K562 (cell line): ENCODE results near the gene CCDC85C. TPM values are rescaled to one million over a fixed set of nuclear protein-coding genes. Genes with fewer than 3 reads are reported as not detected.
A peak's percentile ranks its signal among the peaks of the same experiment; 100 is the strongest.

Experiments used
- CC2D1A ChIP-seq: fragments of 450-650 bp; IDR thresholded peaks from 2 replicates; pipeline ENCODE4 v1.6.1; 2017; ENCODE audit warnings: mild to moderate bottlenecking
- EHMT2 ChIP-seq: fragments of 450-650 bp; IDR thresholded peaks from 2 replicates; pipeline ENCODE4 v1.6.1; 2018; ENCODE audit warnings: antibody characterized with exemption
- FOXA1 ChIP-seq: fragments of 450-650 bp; IDR thresholded peaks from 2 replicates; pipeline ENCODE4 v1.6.1; 2016; ENCODE audit warnings: mild to moderate bottlenecking, borderline replicate concordance
- HES1 ChIP-seq: fragments of 450-650 bp; IDR thresholded peaks from 2 replicates; pipeline ENCODE4 v1.6.1; 2016; ENCODE audit warnings: low read depth, mild to moderate bottlenecking, moderate library complexity
- KLF13 ChIP-seq: fragments of 450-650 bp; IDR thresholded peaks from 2 replicates; pipeline ENCODE4 v1.6.1; 2016; ENCODE audit warnings: missing genetic modification characterization, low read depth, mild to moderate bottlenecking, missing compliant biosample characterization, moderate library complexity, borderline replicate concordance
- NFE2 ChIP-seq: IDR thresholded peaks from 2 replicates; pipeline ENCODE4 v1.6.1; 2014; ENCODE audit warnings: antibody characterized with exemption, low read depth
- NR2F6 ChIP-seq: fragments of 450-650 bp; formaldehyde crosslinking; IDR thresholded peaks from 2 replicates; pipeline ENCODE4 v1.4.0; 2020; ENCODE audit warnings: mild to moderate bottlenecking
- PHF21A ChIP-seq: fragments of 450-650 bp; IDR thresholded peaks from 2 replicates; pipeline ENCODE4 v1.6.1; 2017; ENCODE audit warnings: low read depth, borderline replicate concordance
- POLR2AphosphoS2 ChIP-seq: IDR thresholded peaks from 2 replicates; pipeline ENCODE4 v1.6.1; 2012; ENCODE audit warnings: low read length, improper control_type of control experiment
- POLR2G ChIP-seq: fragments of 200-400 bp; formaldehyde crosslinking; IDR thresholded peaks from 2 replicates; pipeline ENCODE4 v1.6.1; 2017; ENCODE audit warnings: low read depth, mild to moderate bottlenecking, antibody characterized with exemption, low read length, moderate library complexity
- RBBP5 ChIP-seq: fragments of 200-600 bp; sonication (generic); IDR thresholded peaks from 2 replicates; pipeline ENCODE4 v1.6.1; 2012; ENCODE audit warnings: borderline replicate concordance, mild to moderate bottlenecking, low read length, control low read depth, inconsistent platforms; ENCODE audit not compliant: insufficient read depth, poor library complexity, severe bottlenecking
- RBM25 ChIP-seq: fragments of 200-400 bp; formaldehyde crosslinking; IDR thresholded peaks from 2 replicates; pipeline ENCODE4 v1.6.1; 2018; ENCODE audit warnings: low read length, low read depth, moderate library complexity; ENCODE audit not compliant: severe bottlenecking
- RFX5 ChIP-seq: IDR thresholded peaks from 2 replicates; pipeline ENCODE4 v1.6.1; 2011; ENCODE audit warnings: low read depth, mild to moderate bottlenecking, improper control_type of control experiment, low read length
- STAT5B ChIP-seq: fragments of 250-450 bp; sonication (Bioruptor Pico); IDR thresholded peaks from 2 replicates; pipeline ENCODE4 v1.8.0; 2021; ENCODE audit warnings: mild to moderate bottlenecking, inconsistent platforms
- TCF3 ChIP-seq: sonication (generic); formaldehyde crosslinking; IDR thresholded peaks from 2 replicates; pipeline ENCODE4 v1.4.0; 2020; ENCODE audit warnings: mild to moderate bottlenecking, missing genetic modification reagents
- TFAP4 ChIP-seq: sonication (generic); formaldehyde crosslinking; IDR thresholded peaks from 2 replicates; pipeline ENCODE4 v1.8.0; 2022; ENCODE audit warnings: missing genetic modification reagents, mild to moderate bottlenecking, moderate library complexity, borderline replicate concordance
- ZBTB5 ChIP-seq: fragments of 450-650 bp; IDR thresholded peaks from 2 replicates; pipeline ENCODE4 v1.6.1; 2017; ENCODE audit warnings: antibody characterized with exemption
- ZEB2 ChIP-seq: fragments of 450-650 bp; IDR thresholded peaks from 2 replicates; pipeline ENCODE4 v1.6.1; 2016
- ZNF174 ChIP-seq: fragments of 250-450 bp; sonication (Bioruptor Pico); IDR thresholded peaks from 2 replicates; pipeline ENCODE4 v1.4.0; 2020; ENCODE audit warnings: mild to moderate bottlenecking
- ZNF253 ChIP-seq: fragments of 250-450 bp; sonication (Bioruptor Pico); conservative IDR thresholded peaks from 2 replicates; pipeline ENCODE4 v1.6.1; 2021; ENCODE audit warnings: mild to moderate bottlenecking
- ZNF274 ChIP-seq: IDR thresholded peaks from 2 replicates; pipeline ENCODE4 v1.6.1; 2011; ENCODE audit warnings: low read depth, mild to moderate bottlenecking, low read length, moderate library complexity, borderline replicate concordance
- polyA plus RNA-seq, 8 experiments: library from polyadenylated mRNA; depleted of rRNA in 4 of 8; stranded (reverse) in 5 of 8; unstranded in 3 of 8; fragments of >200 nt; fragmentation: Nextera tagmentation in 2 of 8; fragmentation: Illumina TruSeq in 1 of 8; extraction: Ambion mirVana in 2 of 8; extraction: Trizol in 1 of 8; gene quantifications; 2 replicates each; pipeline versions ENCODE4 v1.2.1 to v1.2.3, GENCODE V29; 2011 to 2014; ENCODE audit warnings: inconsistent platforms in 1 of 8, missing spikeins in 1 of 8
- total RNA-seq, 7 experiments: library from RNA; depleted of rRNA in 6 of 7; stranded (reverse); fragments of >200 nt in 6 of 7; fragmentation: Illumina TruSeq in 2 of 7; extraction: Trizol in 2 of 7; gene quantifications; 2 replicates each; pipeline versions ENCODE4 v1.2.1 to v1.2.3, GENCODE V29; 2011 to 2021; ENCODE audit warnings: low replicate concordance in 1 of 7
- TF ChIP-seq, protein P1 (sequence below): fragments of 250-450 bp; sonication (Bioruptor Pico); IDR thresholded peaks from 2 replicates; pipeline ENCODE4 v1.5.0; 2022; ENCODE audit warnings: mild to moderate bottlenecking
- TF ChIP-seq, protein P2 (sequence below): sonication (generic); formaldehyde crosslinking; IDR thresholded peaks from 2 replicates; pipeline ENCODE4 v1.8.0; 2022; ENCODE audit warnings: mild to moderate bottlenecking, missing genetic modification reagents

The CCDC85C gene
- total and polyA plus RNA-seq, 9 of the 15 experiments (the other 6 are each of a cell fraction or from before 2014, with no cell fraction given), result 0.18 to 22.0 (median 6.3) TPM

DNA sequence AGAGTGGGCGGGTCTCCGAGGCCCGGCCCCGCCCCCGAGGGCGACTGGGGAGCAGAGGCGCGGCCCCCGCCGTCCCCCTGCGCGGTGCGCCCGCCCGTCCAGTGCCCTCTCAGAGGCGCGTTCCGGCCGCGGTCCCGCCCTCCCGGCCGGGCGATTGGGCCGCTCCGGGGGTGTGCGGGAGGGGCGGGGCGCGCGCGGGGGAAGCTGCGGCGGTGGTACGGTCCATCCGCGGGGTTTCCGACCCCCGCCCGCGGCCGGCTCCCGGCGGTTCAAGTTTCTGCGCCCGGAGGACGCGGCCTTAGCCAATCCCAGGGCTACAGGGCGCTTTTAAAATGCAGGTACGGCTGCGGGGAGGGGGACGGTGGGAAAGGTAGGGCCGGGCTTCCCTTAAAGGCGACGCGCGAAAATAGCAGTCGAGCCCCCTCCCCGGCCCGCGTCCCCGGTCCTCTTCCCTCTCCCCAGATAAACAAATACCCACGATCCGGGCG, 315 bp upstream of the CCDC85C start (continued):
- TF ChIP-seq ZBTB5 (no peak), POLR2G (peak; percentile 57; the same call in 1 of the 2 replicates), RBBP5 (no peak), TCF3 (CRISPR knock-in tag) (no peak), ZEB2 (no peak), NFE2 (no peak), EHMT2 (no peak), FOXA1 (no peak), ZNF274 (no peak), PHF21A (no peak), STAT5B (CRISPR knock-in tag) (no peak), POLR2AphosphoS2 (no peak), HES1 (no peak), ZNF174 (no peak), TFAP4 (CRISPR knock-in tag) (peak; percentile 25; the same call in 1 of the 2 replicates), ZNF253 (CRISPR knock-in tag) (no peak), NR2F6 (CRISPR knock-in tag) (no peak), RFX5 (no peak), KLF13 (tag) (no peak), CC2D1A (no peak), RBM25 (peak; percentile 100)
- TF ChIP-seq, protein P1, sequence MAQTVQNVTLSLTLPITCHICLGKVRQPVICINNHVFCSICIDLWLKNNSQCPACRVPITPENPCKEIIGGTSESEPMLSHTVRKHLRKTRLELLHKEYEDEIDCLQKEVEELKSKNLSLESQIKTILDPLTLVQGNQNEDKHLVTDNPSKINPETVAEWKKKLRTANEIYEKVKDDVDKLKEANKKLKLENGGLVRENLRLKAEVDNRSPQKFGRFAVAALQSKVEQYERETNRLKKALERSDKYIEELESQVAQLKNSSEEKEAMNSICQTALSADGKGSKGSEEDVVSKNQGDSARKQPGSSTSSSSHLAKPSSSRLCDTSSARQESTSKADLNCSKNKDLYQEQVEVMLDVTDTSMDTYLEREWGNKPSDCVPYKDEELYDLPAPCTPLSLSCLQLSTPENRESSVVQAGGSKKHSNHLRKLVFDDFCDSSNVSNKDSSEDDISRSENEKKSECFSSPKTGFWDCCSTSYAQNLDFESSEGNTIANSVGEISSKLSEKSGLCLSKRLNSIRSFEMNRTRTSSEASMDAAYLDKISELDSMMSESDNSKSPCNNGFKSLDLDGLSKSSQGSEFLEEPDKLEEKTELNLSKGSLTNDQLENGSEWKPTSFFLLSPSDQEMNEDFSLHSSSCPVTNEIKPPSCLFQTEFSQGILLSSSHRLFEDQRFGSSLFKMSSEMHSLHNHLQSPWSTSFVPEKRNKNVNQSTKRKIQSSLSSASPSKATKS, result no peak
- TF ChIP-seq, protein P2, sequence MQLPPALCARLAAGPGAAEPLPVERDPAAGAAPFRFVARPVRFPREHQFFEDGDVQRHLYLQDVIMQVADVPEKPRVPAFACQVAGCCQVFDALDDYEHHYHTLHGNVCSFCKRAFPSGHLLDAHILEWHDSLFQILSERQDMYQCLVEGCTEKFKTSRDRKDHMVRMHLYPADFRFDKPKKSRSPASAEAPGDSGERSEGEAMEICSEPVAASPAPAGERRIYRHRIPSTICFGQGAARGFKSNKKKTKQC (CRISPR knock-in tag), result no peak
